DND-41 (cell line): ENCODE results near the gene PALMD.

Experiments used
- EZH2 ChIP-seq: IDR thresholded peaks from 3 replicates; pipeline ENCODE4 v1.6.1; 2012; ENCODE audit warnings: borderline replicate concordance, low read depth, mild to moderate bottlenecking, moderate library complexity, low read length, inconsistent platforms; ENCODE audit not compliant: severe bottlenecking
- TF ChIP-seq, protein P1 (sequence below): IDR thresholded peaks from 2 replicates; pipeline ENCODE4 v1.5.1; 2012; ENCODE audit warnings: borderline replicate concordance, low read length, moderate library complexity, mild to moderate bottlenecking; ENCODE audit not compliant: poor library complexity, severe bottlenecking; ENCODE audit errors: extremely low read depth

DNA sequence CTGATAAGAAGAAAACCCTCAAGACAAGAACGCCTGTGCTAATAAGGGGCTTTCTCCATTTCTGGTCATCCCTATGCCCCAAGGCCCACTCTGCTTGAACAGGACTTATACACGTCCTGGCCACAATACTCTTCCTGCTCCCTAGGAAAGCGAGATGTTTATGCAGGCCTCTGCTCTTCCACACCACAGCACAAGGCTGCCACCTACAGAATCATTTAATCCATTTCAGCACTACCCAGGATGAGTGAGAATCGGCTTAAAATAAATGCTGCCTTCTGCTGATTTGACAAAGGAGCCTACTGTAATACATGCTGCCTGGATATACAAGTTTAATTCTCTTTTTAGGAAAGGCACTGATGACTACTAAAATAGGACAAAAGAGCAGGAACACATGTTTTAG, 91.1 kb downstream of the PALMD start:
- TF ChIP-seq, protein P1, sequence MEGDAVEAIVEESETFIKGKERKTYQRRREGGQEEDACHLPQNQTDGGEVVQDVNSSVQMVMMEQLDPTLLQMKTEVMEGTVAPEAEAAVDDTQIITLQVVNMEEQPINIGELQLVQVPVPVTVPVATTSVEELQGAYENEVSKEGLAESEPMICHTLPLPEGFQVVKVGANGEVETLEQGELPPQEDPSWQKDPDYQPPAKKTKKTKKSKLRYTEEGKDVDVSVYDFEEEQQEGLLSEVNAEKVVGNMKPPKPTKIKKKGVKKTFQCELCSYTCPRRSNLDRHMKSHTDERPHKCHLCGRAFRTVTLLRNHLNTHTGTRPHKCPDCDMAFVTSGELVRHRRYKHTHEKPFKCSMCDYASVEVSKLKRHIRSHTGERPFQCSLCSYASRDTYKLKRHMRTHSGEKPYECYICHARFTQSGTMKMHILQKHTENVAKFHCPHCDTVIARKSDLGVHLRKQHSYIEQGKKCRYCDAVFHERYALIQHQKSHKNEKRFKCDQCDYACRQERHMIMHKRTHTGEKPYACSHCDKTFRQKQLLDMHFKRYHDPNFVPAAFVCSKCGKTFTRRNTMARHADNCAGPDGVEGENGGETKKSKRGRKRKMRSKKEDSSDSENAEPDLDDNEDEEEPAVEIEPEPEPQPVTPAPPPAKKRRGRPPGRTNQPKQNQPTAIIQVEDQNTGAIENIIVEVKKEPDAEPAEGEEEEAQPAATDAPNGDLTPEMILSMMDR: peak; percentile 41
- TF ChIP-seq EZH2: no peak
